Measurements from ENCODE around the gene HGFAC.

The HGFAC gene

GRCh38 chr4:3473996-3474765, 32.4 kb downstream of the HGFAC start:
- no peak for DNase-seq (ENCODE audit: low read depth in 2 of 2)

DNA sequence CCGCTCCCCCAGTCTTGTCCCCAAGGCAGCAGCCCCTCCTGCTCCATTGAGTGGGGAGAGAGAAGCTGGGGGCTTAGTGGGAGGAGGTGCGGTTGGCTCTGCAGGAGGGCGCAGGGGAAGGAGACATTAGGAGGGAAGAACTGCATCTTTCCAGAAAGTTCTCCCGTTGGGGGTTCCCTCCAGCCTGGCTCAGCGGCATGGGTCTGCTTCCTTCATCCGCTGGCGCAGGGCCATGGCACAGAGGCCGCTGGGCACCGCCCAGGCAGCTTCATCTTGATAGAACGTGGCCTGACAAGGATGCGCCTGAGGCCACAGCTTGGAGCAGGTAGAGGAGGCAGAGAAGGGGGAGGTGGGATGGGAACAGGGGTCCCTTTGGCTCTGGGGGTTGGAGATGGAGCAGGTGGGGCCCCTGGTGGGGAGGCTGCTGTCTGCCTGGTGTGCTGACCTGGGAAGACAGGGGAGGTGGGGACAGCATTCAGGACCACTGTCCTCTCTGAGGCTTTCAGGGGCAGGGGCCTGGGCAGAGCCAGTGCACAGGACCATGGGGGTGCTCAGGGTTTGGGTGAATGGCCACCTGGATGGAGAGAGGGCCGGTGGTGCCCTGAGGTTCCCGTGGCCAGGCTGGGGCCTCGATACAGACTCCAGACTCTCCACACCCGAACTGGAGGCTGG, 33.4 kb downstream of the HGFAC start:
- DNase-seq (ENCODE audit: low read depth in 2 of 2) = no peak

- DNase-seq (ENCODE audit: low read depth in 2 of 2) = no peak
These were observed 34.0 kb downstream of the HGFAC start for GRCh38 chr4:3475713-3476260.

DNA sequence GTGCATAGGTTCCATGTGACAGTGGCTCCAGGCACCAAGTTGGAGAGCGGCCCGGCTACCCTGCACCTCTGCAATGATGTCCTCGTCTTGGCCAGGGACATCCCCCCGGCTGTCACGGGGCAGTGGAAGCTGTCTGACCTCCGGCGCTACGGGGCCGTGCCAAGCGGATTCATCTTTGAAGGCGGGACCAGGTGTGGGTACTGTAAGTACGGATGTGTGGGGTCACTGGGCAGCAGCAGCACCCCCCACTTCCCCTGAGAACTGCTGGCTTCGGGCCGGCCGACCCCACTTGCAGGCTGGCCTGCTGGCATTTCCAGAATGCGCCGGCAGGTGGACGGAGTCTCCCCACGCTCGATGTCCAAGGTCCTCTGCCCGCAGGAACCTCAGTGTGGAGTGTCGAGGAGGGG, 34.6 kb downstream of the HGFAC start:
- DNase-seq (ENCODE audit: low read depth in 2 of 2) = no peak

- DNase-seq (ENCODE audit: low read depth in 2 of 2) = no peak
These were observed 35.4 kb downstream of the HGFAC start for GRCh38 chr4:3476936-3477749.

- no peak for DNase-seq (ENCODE audit: low read depth in 2 of 2)
These were observed 36.1 kb downstream of the HGFAC start for GRCh38 chr4:3477750-3478430.

- DNase-seq (ENCODE audit: low read depth in 2 of 2) = no peak
These were observed 36.9 kb downstream of the HGFAC start for GRCh38 chr4:3478446-3479357.

DNA sequence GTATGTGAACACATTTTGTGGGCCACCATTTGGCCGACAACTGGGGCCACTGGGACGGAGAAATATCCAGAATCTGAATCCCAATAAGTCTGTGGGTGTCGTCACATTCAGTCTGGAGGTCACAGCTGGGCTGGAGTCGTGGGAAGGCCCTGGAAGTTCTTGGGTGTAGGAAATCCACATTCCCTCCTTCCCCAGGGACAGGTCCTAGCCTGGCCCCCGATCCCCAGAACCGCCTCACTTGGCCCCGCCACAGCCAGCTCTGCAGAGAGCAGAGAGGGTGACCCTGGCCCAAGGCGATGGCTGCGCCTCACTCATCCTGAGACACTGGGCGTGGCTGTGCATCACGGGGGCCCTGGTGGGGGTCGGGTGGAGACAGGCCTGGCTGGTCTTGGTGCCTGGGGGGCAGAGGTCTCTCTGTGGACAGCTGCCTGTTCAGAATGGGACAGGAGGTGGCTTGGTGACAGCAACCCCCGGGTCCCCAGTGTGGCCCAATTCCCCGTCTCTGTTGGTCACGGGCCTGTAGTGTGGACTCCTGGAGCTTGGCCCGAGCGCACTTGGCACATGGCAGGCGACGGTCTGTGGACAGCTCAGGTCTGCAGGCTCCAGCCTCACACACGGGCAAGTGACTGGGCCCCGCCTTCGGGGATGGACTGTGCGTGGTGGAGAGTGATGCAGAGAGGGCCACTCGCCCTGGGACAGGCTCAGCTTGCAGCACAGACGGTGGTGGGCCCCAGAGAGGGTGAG, 37.8 kb downstream of the HGFAC start:
- no peak for DNase-seq (ENCODE audit: low read depth in 2 of 2)

- DNase-seq (ENCODE audit: low read depth in 2 of 2) = peak; percentile 33 to 42
These were observed 38.9 kb downstream of the HGFAC start for GRCh38 chr4:3480528-3481112.

GRCh38 chr4:3481113-3481531, 39.4 kb downstream of the HGFAC start:
- no peak for DNase-seq (ENCODE audit: low read depth in 2 of 2)

- no peak for DNase-seq (ENCODE audit: low read depth in 2 of 2)
These were observed 40.1 kb downstream of the HGFAC start for GRCh38 chr4:3481783-3482393.

DNA sequence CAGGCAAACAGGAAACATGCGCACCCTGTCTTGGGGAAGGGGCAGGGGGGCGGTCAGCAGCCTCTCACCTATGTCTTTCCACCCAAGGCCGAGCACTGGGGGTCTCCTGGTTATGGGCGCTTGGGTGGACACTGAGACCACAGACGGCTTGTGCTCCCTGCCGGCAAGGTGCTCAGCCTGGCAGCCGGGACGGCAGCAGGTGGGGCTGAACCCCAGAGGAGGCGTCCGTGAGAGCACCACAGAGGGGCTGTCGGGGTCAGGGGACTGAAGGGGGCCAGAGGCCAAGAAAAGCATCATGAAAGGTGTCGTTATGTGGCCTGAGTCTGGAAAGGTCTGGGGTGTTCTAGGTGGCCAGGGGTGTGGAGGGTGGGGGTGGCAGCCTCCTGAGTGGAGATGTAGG, 40.9 kb downstream of the HGFAC start:
- no peak for DNase-seq (ENCODE audit: low read depth in 2 of 2)

- DNase-seq (ENCODE audit: low read depth in 2 of 2) = no peak
These were observed 41.7 kb downstream of the HGFAC start for GRCh38 chr4:3483471-3483921.

GRCh38 chr4:3484057-3484973, 42.5 kb downstream of the HGFAC start:
- DNase-seq (ENCODE audit: low read depth in 2 of 2) = no peak

DNA sequence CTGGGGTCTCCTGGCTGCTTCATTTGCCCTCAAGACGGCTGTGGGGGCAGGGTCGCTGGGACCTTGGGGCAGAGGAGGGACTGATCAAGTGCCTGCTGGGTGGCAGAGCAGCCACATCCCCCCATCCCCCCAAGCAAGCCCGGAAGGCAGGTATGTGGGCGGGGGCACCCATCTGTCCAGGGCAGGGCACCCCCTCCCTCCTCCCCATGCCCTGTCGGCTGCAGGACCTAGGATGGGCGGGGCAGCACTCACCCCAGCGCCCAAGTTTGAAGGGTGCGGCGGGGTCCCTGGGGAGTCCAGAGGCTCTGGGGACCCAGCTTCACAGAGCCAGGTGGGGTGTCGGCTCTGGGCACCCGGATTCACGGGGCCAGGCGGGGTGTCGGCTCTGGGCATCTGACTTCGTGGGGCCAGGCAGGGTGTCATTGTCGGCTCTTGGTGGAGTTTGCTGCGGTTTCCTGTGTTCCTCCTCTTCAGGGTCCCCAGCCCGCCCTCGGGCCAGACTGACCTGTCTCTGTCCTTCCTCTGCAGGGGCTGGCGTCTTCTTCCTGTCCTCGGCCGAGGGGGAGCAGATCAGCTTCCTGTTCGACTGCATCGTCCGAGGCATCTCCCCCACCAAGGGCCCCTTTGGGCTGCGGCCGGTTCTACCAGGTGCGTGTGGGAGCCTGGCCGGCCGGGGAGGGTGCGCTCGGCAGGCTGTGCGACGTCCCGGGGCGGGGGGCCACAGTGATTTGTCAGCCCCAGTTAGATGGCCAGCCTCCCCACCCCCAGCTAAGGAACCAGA, 43.4 kb downstream of the HGFAC start:
- no peak for DNase-seq (ENCODE audit: low read depth in 2 of 2)

GRCh38 chr4:3485886-3486540, 44.2 kb downstream of the HGFAC start:
- DNase-seq (ENCODE audit: low read depth in 2 of 2) = no peak

Data from stimulated activated CD8-positive, alpha-beta memory T cell treated with anti-CD3 and anti-CD28 coated beads, Interleukin-15, amount 100 ng/mL, for 4 hours (primary cell).